ENCODE results near the gene GALK1.

The GALK1 gene

GRCh38 chr17:75734674-75735294 lies 30.2 kb downstream of the GALK1 start:
- no peak for TF ChIP-seq CTCF (IDR thresholded peaks at IDR 0.05)

- TF ChIP-seq CTCF (IDR thresholded peaks at IDR 0.05) = no peak
These were observed 31.5 kb downstream of the GALK1 start for GRCh38 chr17:75733471-75733870.

- TF ChIP-seq CTCF (IDR thresholded peaks at IDR 0.05) = no peak
These were observed 33.1 kb downstream of the GALK1 start for GRCh38 chr17:75731716-75732498.

- no peak for TF ChIP-seq CTCF (IDR thresholded peaks at IDR 0.05)
These were observed 33.8 kb downstream of the GALK1 start for GRCh38 chr17:75731086-75731715.

- TF ChIP-seq CTCF (IDR thresholded peaks at IDR 0.05) = no peak
These were observed 34.9 kb downstream of the GALK1 start for GRCh38 chr17:75730065-75730464.

- no peak for TF ChIP-seq CTCF (IDR thresholded peaks at IDR 0.05)
These were observed 35.6 kb downstream of the GALK1 start for GRCh38 chr17:75729351-75729750.

GRCh38 chr17:75727391-75727790 lies 37.6 kb downstream of the GALK1 start:
- no peak for TF ChIP-seq CTCF (IDR thresholded peaks at IDR 0.05)

Data from LNCAP (cell line).